CD4-positive, alpha-beta T cell treated with Interleukin-4 for 1 hour (primary cell): ENCODE measurements around the gene PHACTR1.
"Not testable (repeated sequence)": the region's sequence is repeated elsewhere in the genome, so short reads cannot be mapped to it uniquely, and the experiment has no call there.

ENCODE experiments used
- DNase-seq, 2 donors: peaks; one replicate each; pipeline ENCODE4 v3.0.0-alpha.2; 2020 to 2022

Gene PHACTR1

DNA sequence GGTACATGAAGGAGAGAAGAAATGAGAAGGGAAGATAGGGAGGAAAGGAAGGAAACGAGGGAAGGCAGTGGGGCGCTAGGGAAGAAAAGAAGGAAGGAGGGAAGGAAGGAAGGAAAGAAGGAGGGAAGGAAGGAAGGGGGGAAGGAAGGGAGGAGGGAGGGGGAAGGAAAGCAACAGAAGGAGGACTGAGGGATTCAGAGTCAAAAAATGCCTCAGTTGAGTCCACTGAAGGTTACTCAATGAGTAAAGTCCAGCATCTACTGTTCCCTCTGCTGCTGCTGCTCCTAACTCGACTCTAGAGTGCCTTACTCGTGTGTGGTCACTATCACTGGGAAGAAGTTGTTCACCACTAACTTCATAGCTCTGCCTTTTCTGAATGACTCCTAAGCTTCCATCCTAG lies 33.8 kb downstream of the PHACTR1 start:
- DNase-seq, result no peak

DNA sequence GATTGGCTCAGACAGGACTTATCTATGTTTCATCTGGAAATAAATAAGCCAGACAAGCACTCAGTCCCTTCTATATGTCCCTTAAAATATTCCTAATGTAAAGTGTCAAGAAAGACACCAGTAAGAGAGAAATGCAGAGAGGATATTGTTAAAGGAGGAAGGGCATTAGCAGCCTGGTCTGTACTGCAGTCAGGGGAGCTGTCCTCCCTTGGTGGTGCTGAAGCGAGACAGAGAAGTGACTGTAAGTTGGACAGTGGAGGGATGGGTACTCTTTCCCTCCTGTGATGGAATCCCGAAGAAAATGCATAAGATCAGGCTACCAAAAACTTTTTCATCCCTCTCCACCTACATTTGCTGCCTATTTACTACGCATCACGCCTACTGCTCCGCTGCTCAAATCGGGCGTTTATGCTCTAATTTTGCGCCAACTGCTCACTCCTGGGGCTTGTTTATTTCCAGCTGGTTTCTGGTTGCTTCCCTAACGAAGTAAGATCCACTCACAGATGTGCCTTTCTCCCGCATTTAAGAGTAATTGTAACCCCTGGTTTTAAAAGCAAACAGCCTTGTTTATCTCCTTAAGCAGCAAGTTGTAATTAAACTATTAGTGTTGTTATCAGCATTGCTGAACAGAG lies 35.2 kb downstream of the PHACTR1 start:
- peak in 1 of 2 donors; percentile 3 for DNase-seq

DNA sequence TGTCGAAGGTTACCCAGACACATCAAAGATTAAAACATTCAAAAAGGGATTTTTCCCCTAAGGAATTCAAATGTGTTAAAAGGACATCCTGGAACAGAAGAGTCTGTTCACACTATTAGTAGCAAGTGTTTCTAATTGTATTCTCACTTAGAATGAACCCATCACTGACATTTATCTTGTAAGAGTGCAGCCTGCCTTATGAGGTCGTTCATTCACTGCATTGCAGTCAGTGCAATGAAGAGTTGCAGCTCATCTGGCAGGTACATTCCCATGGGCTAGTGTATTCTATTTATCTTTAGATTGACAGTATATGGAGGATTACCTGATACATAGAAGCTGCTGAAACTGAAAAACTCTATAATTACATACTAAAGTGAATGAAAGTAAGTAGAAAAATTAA lies 36.5 kb downstream of the PHACTR1 start:
- no peak for DNase-seq

DNA sequence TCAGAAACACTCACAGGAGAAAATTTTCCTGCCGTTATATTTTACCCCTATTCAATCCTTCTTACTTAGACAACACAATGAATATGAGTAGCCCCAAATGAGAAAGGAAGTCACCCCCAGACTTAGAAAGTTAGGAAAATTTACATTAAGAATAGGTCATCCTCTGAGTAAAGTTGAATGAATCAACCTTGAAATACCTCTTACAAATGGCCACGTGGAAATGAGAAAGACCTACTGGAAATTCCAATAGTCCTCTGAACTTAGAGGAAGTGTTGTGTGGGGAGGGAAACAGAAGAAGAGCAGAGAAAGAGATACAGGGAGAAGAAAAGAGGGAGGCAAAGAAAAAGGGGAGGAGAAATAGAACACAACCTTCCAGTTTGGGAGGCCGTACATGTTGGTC lies 43.7 kb downstream of the PHACTR1 start:
- DNase-seq, result no peak

DNA sequence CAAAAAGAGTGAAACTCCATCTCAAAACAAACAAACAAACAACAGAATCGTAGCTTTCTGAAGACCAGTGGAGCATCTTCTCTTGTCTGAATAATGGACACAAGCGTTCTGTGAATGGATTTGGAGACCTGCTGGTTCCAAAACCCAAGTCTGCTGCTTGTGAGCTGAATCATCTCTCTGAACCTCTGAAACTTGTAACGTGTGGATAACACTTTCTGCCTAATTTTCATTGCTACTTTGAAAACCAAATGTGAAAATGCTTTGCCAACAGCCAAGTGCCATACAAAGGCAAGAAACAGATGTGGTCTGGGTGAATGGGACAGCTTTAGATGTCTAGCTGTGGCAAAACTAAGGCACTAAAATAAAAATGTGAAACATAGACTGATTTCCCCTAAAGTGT lies 44.3 kb downstream of the PHACTR1 start:
- no peak for DNase-seq

DNA sequence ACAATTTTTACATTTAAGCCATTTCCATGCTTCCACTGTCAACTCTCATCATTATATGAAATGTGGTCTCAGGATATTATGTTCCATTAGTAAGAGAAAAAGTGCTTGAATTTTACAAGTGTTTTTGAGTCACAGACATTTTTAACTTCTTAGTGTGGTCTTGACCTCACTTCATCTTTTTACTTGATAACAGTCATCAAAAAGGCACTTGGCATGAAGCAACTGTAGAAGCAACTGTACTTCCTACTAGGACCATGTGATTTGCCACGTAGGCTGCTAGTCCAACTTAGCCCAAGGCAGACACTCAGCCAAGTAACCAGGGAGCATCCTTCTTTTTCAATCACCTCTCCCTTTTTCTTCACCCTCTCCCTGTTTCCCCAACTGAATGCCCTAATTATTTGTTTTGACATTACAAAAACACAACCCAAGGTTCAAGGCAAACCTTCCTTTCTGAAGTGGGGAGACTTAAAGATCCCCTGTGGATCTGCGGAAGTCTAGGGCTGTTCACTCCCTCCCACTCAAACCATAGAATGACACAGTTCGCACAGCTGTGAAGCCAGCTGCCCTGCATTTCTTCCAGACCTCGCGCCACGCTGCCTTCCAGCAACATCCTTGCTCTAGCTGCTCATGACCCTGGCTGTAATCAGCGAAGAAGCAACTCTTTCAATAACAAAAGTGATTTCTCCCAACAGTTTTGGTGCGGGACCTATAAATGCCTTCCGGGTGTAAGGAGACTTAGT lies 45.0 kb downstream of the PHACTR1 start:
- DNase-seq, result no peak

DNA sequence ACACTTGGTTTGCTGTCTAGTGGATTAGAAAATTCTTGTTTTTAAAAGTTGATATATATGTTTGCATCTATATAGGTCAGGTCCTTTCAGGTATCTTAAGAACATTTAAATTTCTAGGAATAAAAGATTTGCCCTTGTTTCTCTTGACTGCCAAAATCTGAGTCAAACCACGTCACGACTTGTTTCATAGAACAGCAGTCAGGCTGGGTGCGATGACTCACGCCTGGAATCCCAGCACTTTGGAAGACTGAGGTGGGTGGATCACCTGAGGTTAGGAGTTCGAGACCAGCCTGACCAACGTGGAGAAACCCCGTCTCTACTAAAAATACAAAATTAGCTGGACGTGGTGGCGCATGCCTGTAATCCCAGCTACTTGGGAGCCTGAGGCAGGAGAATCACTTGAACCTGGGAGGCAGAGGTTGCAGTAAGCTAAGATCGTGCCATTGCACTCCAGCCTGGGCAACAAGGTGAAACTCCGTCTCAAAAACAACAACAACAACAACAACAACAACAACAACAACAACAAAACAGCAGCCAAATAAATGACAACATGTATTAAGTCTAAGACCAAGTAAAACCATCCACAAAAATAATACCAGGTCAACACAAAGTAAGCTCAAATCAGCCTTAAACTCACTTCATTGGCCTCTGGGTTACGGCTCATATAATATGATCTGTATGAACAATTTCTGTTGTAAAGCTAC lies 46.3 kb downstream of the PHACTR1 start:
- DNase-seq, result not testable (repeated sequence)

DNA sequence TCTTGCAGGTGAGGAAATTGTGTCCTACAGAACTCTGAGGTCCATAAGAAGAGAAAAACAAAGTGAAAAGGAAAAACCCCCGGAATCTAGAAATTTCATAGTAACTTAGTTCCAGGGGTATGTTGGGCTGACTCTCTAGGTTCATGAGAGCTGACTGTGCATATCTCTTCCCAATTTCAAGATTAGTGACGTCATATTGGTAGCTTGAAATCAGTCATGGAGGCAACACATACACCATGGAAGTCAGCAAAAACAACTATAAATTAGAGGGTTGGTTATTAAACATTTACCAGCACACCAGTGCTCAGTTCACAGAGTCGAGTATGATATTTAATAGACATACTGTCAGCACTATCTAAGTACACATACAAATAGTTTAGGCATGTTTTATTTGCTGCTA lies 49.8 kb downstream of the PHACTR1 start:
- no peak for DNase-seq

DNA sequence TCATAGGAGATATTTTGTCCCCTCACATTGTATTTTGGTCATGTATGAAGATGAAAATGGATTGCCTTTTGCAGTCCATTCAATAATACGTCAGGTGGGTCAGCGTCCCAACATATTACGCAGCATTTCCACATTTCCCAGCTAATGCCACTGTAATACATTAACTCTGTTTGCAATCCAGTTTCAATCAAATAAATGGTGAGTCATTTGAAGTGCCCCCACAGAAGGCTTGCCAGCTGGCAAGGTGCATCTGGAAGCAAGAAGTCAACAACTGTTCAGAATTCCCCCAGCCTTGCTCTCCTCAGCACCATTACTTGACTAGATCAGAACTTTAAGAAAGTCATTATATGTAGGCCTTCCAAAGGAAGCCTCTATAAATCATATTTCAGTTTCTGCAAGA lies 50.4 kb downstream of the PHACTR1 start:
- no peak for DNase-seq

DNA sequence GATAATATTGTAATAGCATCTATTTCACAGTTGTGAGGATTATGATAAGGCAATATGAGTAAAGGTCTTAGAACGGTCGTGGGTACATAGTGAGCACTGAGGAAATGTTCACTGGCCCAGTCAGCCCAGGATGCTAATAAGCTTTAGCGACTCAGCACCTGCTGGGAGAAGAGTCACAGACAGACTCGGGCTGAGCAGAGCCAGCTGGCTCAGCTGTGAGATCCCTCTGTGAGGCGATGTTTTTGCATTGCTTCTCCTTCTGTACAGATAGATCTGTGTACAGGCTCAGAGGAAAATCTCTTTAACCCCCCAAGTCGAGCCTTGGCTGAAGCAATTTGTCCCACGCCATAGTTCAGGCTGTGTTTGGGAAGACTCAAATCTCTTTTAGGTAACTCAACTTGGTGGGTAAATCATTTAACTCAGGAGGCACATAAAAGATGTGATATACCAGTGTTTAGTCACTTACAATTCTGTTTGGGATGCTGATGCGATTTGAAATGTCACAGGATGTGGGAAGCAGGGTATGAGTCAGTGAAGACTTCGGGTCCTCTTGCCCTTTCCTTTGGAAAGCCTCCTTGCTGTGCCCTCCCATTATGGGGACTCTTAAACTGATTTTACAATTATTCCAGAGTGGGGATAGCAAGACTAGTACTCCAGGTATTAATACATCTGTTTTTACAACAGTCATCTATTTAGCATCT lies 53.1 kb downstream of the PHACTR1 start:
- no peak for DNase-seq

DNA sequence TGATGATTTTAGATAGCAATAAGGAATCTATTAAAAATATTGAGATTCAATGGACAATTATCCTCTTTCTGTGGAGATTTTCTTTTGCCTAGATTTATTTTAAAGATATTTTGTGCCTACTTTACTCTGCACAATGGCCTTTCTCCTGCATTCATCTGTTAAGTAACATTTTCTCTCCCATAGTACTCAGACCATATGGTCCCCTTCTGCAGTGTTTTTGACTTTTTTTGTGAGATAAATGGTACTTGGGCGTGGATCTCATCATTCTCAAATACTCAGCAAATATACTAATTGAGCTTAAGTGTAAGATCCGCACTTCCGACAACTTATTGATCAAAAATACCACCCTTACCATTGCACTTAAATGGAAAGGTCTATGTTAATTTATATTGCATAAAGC lies 55.8 kb downstream of the PHACTR1 start:
- no peak for DNase-seq

DNA sequence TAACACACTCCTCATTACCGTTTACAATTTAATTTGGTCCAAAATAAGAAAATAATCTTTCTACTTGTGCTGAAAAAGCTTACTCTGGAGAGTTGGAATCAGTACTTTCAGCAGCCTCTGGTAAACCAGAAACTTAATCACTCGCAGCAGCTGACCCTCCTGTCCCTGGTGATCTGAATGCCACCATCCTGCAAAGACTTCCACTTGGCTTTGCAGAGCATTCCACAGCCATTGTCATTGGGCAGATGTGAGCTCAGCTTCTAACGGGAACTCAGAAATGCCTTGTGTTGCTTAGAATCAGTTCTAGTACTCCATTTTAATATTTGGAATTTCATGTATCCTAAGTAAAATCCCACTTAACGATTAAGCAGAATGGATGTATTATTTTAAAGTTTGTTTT lies 59.7 kb downstream of the PHACTR1 start:
- DNase-seq, result no peak

DNA sequence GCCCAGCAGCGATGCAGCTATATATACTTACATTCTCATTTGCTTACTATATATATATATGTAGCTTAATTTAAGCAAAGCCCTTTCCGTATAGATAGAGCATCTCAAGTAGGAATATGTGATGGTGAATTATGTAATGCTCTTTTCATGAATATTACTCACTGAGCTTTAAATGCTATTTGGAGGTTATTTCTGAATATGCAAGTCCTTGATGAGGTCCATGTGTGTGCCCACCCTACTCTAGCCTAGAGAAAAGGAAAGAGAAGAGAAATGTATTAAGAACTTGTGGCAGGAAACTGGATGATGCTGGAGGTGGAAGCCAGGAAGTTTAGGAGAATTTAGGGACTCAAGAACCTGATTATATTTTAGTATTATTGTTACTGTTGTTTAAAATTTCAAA lies 63.2 kb downstream of the PHACTR1 start:
- no peak for DNase-seq

DNA sequence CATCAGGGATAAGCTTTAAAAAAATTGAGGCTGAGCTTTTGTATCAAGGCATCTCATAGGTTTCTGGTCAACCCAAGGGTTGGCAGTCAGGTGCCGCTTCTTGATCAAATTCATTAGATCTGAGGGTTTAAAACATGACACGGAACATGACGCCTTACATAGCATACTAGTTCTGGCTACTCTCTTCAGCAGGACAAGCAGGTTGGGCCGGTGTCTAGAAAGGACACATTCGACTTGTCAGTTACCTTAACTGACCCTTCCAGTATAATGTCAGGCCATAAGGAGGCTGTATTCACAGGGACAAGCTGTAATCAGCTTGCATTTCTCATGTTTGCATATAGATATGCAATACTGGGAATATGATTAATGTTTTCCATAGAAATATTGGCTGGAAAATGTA lies 65.6 kb downstream of the PHACTR1 start:
- DNase-seq, result no peak

DNA sequence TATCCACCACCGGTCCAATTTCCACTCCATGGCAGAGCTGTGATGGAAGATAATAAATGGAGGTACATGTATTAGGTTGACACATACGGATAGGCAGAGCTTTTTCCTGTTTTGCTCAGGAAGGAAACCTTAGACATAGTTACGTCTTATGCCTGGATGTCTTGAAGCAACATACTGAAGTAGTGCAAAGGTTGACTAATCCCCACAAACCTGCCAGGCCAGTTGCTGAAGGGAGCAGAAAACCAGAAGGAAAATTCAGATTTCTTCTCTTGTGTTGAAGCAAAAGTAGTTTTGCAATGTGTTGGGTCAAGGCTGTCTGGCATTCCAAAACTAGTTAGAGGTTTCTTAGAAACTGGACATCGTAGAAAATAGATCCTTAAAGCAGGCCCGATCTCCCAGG lies 68.7 kb downstream of the PHACTR1 start:
- DNase-seq, result no peak

DNA sequence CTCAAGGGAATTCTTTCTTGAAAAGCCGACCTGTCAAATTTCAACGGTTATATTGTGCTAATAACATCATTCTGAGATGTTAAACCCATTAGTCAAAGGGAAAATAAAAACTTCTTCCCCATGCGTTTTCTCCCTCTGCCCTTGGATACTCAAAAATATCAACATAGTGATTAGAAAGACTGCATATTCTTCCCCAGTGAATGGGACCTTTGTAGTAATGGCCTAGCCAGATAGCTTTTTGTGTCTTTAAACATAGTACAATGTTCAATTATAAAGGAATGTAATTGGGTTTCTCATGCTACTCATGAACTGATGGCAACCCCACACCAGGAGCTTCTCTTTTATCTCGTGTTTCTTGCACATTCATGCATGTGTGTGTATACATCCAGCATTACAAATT lies 69.4 kb downstream of the PHACTR1 start:
- no peak for DNase-seq

DNA sequence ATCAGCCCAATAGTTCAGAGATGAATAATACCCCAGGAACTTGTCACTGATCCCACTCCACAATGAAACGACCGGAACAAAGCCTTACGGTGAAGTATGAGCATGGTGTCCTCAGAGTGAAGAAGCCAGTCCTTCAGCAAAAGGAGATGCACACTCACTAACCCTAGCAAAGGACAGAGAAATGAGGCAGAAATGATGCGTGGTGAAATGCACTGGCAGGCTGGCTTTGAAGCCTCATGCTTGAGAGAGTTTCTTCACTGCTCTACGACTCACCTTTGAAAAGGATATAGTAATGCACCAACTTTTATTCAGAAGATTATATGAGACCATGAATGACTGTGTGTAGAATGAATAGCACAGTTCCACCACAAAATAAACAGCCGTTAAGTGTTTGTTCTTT lies 74.8 kb downstream of the PHACTR1 start:
- no peak for DNase-seq

DNA sequence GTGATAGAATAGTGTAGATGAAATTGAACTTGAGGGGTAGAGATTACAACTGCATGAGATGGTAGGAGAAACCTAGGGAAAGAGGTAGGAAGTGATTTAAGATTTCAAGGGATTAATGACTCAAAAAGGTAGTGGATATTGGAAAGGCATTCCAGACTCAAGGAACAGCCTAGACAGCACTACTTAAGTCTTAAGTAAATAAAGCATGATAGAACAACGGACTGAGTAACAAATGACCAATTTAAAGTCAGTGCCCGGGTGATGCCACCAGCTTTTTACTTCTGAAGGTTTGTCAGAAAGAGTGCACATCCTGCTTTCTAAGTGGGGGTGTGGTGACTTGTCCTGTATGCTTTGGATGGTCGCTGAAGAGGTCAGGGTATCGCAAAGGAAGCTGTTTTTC lies 81.8 kb downstream of the PHACTR1 start:
- DNase-seq, result no peak

DNA sequence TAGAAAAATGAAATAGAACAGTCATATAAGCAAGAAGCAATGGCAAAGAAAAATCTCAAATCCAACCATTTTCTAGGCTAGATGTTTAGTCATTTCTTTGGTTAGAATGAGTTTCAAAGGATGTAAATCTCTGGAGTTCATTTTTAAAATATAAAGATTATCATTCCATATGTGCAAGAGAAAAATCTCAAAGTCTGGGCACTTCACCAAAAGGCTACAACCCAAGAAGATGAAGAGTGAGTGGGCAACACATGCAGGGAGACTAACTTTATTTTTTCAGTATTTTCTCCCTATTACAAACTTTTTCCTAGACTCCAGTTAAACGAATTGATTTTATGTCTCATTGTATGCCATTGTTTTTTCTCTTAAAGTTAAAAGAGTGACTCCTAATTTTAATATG lies 83.6 kb downstream of the PHACTR1 start:
- DNase-seq, result no peak

DNA sequence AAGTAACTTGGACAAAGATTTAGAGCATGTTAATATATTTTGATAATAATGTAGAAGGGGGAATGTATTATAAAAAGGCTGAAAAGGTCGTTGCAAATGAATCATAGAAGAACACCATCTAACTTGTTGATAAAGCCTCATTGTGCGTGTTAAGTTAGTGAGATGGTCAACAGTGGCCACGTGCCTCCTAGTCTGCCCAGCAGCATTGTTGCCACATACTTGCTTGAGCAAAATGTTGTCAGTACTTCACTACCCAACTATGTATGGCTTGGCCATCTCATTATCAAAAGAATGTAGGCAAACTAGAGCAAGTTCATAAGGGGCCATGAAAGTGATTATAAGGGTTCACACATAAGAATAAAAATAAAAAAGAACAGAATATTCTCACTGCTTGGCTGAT lies 84.6 kb downstream of the PHACTR1 start:
- no peak for DNase-seq

DNA sequence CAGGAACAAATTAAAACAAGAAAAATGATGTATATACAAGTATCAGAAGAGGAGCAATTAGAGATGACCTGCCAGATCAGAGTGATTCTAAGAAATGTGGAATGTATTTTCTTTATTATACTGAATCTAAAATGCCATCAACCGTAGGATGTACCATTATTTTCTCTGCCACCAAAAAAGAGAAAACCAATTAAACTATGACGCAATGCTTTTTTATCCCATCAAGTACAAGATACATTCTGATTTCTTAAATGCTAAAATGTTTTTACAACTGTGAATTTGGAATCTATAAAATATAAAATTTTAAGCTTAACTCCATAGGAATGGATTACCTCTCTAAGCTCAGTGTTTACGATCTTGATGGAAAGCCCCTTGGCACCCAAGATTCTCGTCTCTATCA lies 85.9 kb downstream of the PHACTR1 start:
- DNase-seq, result no peak

DNA sequence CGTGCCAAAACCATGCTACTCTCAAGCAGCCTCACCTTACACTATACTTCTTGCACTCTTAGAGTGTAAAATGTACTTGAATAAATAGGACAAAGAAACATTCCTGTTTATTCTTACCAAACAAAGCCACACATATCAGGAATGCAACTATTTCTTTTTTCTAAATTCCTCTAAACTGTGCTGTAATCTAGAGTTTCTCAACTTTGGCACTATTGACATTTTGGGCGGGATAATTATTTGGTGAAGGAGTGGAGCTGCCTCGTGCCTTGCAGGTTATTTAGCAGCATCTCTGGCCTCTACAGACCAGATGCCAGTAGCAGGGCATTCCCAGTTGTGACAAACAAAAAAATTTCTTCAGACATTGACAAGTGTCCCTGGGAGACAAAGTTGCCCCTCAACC lies 86.9 kb downstream of the PHACTR1 start:
- no peak for DNase-seq

DNA sequence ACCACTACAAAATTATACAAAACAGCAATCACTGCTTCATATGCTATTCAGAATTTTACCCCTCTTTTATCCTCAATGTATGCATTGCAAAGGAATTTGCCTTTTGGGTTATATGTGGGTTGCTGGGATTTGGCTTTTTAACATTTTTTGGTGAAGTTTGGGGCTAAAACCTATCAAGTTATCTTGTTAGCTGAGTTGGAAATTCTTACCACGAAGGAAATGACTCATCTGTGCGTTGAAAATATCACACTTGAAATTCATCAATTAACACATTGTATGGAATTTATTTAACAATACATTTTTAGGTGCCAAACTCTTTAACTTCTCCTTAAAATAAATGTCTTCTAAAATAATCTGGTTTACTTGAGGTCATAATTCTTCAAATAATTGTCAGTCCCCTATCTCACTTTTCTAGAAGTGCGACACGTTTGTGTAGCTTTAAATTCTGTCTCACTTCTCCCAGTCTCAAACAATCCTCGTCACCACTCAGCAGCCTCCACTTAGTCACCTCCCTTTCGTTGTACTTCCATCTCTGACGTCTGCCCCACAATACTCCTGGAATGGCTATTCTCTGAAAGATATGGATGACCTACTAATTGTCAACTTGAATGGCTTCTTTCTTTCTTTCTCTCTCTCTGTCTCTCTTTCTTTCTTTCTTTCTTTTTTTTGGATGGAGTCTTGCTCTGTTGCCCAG lies 88.5 kb downstream of the PHACTR1 start:
- DNase-seq, result no peak
